DND-41 (cell line): ENCODE measurements around the gene PDIA6.
A peak's percentile ranks its signal among the peaks of the same experiment; 100 is the strongest.

Experiments
- ATAC-seq: fragments of 200-7000 bp; cut with Tn5 transposase; 3 replicates; pipeline ENCODE4 v1.9.1; 2021; ENCODE audit warnings: low read depth; ENCODE audit not compliant: insufficient read depth
- DNase-seq: peaks from one replicate; pipeline ENCODE4 v3.0.0-alpha.2; 2020
- H2AFZ ChIP-seq: 2 replicates; pipeline ENCODE4 v1.6.0; 2012; ENCODE audit warnings: low read depth, low read length
- H3K27ac ChIP-seq: 2 replicates; pipeline ENCODE4 v1.5.1; 2012; ENCODE audit warnings: low read length, inconsistent platforms
- H3K27me3 ChIP-seq: fragments of 200-600 bp; sonication (generic); 2 replicates; pipeline ENCODE4 v1.6.0; 2012; ENCODE audit warnings: low read length, mild to moderate bottlenecking, inconsistent platforms; ENCODE audit not compliant: insufficient read depth, poor library complexity
- H3K36me3 ChIP-seq: 2 replicates; pipeline ENCODE4 v1.5.1; 2012; ENCODE audit warnings: low read length, inconsistent platforms; ENCODE audit not compliant: insufficient read depth
- H3K4me1 ChIP-seq: 2 replicates; pipeline ENCODE4 v1.5.1; 2012; ENCODE audit warnings: mild to moderate bottlenecking, low read length; ENCODE audit not compliant: insufficient read depth
- H3K4me2 ChIP-seq: 2 replicates; pipeline ENCODE4 v1.6.0; 2012; ENCODE audit warnings: mild to moderate bottlenecking, moderate library complexity, low read length, inconsistent platforms; ENCODE audit not compliant: insufficient read depth
- H3K4me3 ChIP-seq, 2 experiments: fragments of 200-600 bp in 1 of 2; shearing (Covaris generic) in 1 of 2; 2 replicates each; pipeline ENCODE4 v1.5.1; 2012 to 2016; ENCODE audit warnings: inconsistent platforms in 2 of 2, low read length in 2 of 2, mild to moderate bottlenecking in 2 of 2, low read depth in 1 of 2, moderate library complexity in 1 of 2
- H3K79me2 ChIP-seq: 2 replicates; pipeline ENCODE4 v1.6.0; 2012; ENCODE audit warnings: low read length, inconsistent platforms; ENCODE audit not compliant: insufficient read depth
- H3K9ac ChIP-seq: 2 replicates; pipeline ENCODE4 v1.6.0; 2012; ENCODE audit warnings: low read depth, mild to moderate bottlenecking, inconsistent platforms, low read length, moderate library complexity
- H3K9me3 ChIP-seq: 2 replicates; pipeline ENCODE4 v1.5.1; 2012; ENCODE audit warnings: low read length, moderate library complexity, mild to moderate bottlenecking, inconsistent platforms; ENCODE audit not compliant: insufficient read depth, severe bottlenecking
- H4K20me1 ChIP-seq: 2 replicates; pipeline ENCODE4 v1.6.0; 2012; ENCODE audit warnings: low read length; ENCODE audit not compliant: insufficient read depth
- EZH2 ChIP-seq: IDR thresholded peaks from 3 replicates; pipeline ENCODE4 v1.6.1; 2012; ENCODE audit warnings: borderline replicate concordance, low read depth, mild to moderate bottlenecking, moderate library complexity, low read length, inconsistent platforms; ENCODE audit not compliant: severe bottlenecking
- TF ChIP-seq, protein P1 (sequence below): IDR thresholded peaks from 2 replicates; pipeline ENCODE4 v1.5.1; 2012; ENCODE audit warnings: borderline replicate concordance, low read length, moderate library complexity, mild to moderate bottlenecking; ENCODE audit not compliant: poor library complexity, severe bottlenecking; ENCODE audit errors: extremely low read depth

Gene PDIA6

DNA sequence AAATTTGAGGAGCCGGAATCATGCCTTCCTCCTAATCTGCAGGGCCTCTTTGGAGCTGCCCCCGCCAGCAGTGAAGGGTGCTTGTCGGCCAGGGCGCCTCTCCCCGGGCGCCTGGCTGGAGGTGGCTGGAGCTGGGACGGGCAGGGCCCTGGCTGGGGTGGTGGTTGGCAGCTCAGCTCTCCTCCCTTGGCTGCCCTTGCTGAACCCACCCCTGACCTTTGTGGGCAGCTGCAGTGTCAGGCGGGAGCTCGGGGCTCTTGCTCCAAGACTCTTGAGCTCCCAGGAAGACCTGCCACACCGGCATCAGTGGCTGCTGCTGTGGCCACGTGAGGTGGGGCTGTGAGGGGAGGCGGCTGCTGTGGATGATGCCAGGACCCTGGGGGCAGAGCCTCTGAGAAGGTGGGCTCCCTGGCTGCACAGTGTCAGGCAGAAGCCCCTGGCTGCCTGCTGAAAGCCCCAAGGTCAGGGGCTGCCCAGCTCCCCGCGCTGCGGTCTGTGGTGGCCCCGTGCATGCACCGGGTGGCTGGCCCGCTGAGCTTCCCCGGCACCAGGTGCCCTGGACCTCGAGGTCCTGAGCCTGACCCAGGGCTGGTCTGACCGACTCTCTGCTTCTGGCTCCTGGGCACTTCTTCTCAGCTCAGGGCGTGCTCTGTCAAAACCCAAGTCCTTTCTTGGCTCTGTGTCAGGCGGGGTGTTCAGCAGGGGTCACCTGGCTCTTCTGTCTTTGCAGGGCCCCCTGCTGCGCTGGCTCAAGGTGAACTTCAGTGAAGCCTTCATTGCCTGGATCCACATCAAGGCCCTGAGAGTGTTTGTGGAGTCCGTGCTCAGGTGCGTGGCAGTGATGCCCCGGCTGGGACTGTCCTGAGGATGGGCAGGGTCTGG is 34.5 kb downstream of the PDIA6 start:
- Histone ChIP-seq H3K36me3 (peaks cover 43% of the 10 kb centered on the region), H2AFZ (no peak overlapping the region), H3K4me3 (no peak overlapping the region), H3K27ac (no peak overlapping the region), H3K27me3 (no peaks in the 10 kb centered on the region), H3K4me1 (no peaks in the 10 kb centered on the region), H3K9me3 (no peaks in the 10 kb centered on the region), H4K20me1 (peaks cover 21% of the 10 kb centered on the region), H3K79me2 (no peaks in the 10 kb centered on the region), H3K4me2 (no peak overlapping the region), H3K9ac (no peak overlapping the region)
- ATAC-seq (0 out of 3 replicates have a peak, but pooled peaks have one; percentile 23), DNase-seq (no peak)
- TF ChIP-seq, protein P1, sequence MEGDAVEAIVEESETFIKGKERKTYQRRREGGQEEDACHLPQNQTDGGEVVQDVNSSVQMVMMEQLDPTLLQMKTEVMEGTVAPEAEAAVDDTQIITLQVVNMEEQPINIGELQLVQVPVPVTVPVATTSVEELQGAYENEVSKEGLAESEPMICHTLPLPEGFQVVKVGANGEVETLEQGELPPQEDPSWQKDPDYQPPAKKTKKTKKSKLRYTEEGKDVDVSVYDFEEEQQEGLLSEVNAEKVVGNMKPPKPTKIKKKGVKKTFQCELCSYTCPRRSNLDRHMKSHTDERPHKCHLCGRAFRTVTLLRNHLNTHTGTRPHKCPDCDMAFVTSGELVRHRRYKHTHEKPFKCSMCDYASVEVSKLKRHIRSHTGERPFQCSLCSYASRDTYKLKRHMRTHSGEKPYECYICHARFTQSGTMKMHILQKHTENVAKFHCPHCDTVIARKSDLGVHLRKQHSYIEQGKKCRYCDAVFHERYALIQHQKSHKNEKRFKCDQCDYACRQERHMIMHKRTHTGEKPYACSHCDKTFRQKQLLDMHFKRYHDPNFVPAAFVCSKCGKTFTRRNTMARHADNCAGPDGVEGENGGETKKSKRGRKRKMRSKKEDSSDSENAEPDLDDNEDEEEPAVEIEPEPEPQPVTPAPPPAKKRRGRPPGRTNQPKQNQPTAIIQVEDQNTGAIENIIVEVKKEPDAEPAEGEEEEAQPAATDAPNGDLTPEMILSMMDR: no peak
- no peak for TF ChIP-seq EZH2

DNA sequence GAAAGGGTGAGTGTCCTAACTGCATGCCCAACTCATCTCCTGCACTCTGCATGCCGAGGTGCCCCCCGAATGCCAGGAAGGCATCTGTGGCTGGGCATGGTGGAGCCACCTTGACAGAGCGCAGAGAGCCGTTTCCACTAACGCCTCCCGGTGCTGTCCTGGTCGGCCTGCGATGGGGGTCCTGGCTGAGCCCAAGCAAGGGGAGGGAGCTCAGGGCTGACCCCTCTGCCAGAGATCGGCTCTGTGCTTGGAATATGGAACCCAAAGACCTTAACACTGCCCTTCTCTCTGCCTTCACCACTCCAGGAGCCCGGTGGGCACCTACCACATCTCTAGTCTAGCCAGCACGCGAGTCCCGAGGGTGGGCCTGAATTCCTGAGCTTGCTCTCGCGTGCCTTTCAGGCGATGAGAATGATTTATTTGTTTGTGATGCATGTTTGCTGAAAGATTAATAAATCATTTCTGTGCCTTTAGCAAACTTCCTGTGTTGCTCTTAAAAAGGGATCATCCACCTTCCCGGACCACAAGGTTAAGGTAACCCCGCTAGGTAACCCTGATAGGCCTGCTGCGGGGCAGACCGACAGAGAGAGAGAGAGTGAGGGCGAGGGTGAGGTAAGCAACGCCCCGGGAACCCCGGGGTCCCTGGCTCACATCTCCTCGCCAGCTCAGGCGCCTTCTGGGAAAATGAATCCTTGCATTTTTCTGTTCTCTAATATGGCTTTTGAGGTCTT is 35.3 kb downstream of the PDIA6 start:
- TF ChIP-seq EZH2: no peak
- TF ChIP-seq, protein P1: no peak
- H3K79me2 ChIP-seq: no peaks in the 10 kb centered on the region
- H2AFZ ChIP-seq: no peak overlapping the region
- H3K4me1 ChIP-seq: no peaks in the 10 kb centered on the region
- H3K4me3 ChIP-seq: no peak overlapping the region
- no peak overlapping the region for H3K27ac ChIP-seq
- H3K27me3 ChIP-seq: no peaks in the 10 kb centered on the region
- H3K9me3 ChIP-seq: no peaks in the 10 kb centered on the region
- DNase-seq (no peak), ATAC-seq (no peak)
- no peak overlapping the region for H3K9ac ChIP-seq
- no peak overlapping the region for H3K4me2 ChIP-seq
- peaks cover 21% of the 10 kb centered on the region for H4K20me1 ChIP-seq
- H3K36me3 ChIP-seq: peaks cover 37% of the 10 kb centered on the region

DNA sequence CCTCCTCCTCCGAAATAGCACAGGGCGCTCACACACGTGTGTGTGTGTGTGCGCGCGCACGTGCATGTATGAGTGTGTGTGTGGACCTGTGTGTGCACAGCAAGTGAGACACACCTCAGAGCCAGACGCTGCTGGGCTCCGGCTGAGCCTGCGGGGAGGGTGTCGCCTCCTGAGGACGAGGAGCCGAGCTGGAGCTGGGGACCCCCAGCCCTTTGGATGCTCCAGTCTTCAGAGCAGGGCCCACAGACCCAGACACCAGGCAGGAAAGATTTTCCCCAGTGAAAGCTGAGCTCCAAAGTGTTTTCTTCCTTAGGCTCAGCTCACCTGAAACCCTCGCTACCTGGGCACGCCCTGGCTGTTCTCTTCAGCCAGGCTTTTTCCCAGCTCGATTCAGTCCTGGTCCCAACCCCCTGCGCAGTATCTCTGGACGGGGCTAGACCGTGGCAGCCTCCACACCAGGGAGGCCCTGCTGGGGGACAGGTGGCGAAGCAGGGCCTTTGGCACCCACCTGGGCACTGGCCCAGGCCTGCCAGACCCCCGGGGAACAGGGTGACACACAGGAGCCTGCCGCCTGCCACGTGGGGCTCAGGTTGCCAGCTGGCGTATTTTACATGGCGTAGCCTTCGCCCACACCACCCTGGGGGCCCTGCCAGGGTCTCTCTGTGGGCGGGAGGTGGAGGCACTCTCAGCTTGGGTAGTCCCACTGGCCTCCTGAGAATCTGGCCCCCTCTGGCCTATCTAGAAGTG is 36.2 kb downstream of the PDIA6 start:
- no peak overlapping the region for H3K4me3 ChIP-seq
- no peak overlapping the region for H3K27ac ChIP-seq
- no peak overlapping the region for H3K9ac ChIP-seq
- 0 out of 3 replicates have a peak, but pooled peaks have one; percentile 7 for ATAC-seq
- TF ChIP-seq, protein P1: no peak
- no peak for TF ChIP-seq EZH2
- DNase-seq: no peak
- no peaks in the 10 kb centered on the region for H3K9me3 ChIP-seq
- peaks cover 21% of the 10 kb centered on the region for H4K20me1 ChIP-seq
- no peaks in the 10 kb centered on the region for H3K4me1 ChIP-seq
- H3K27me3 ChIP-seq: no peaks in the 10 kb centered on the region
- no peak overlapping the region for H2AFZ ChIP-seq
- H3K4me2 ChIP-seq: no peak overlapping the region
- peaks cover 29% of the 10 kb centered on the region for H3K36me3 ChIP-seq
- no peaks in the 10 kb centered on the region for H3K79me2 ChIP-seq
